Hematopoietic multipotent progenitor cell (in vitro differentiated cells): ENCODE measurements around the gene ADGRG3. TPM values are rescaled to one million over a fixed set of nuclear protein-coding genes. Genes with fewer than 3 reads are reported as not detected.
A peak's percentile ranks its signal among the peaks of the same experiment; 100 is the strongest.

ENCODE experiments used
- DNase-seq, 3 donors: peaks; one replicate each; pipeline ENCODE4 v3.0.0-alpha.2; 2011 to 2015; ENCODE audit warnings: low read depth in 2 of 3, low spot score in 2 of 3
- total RNA-seq: library from RNA; depleted of rRNA; stranded (reverse); fragments of >200 nt; gene quantifications from one replicate; pipeline ENCODE4 v1.2.3, GENCODE V29; 2012

Gene ADGRG3
- total RNA-seq, 1 donor = 2.7 TPM

DNA sequence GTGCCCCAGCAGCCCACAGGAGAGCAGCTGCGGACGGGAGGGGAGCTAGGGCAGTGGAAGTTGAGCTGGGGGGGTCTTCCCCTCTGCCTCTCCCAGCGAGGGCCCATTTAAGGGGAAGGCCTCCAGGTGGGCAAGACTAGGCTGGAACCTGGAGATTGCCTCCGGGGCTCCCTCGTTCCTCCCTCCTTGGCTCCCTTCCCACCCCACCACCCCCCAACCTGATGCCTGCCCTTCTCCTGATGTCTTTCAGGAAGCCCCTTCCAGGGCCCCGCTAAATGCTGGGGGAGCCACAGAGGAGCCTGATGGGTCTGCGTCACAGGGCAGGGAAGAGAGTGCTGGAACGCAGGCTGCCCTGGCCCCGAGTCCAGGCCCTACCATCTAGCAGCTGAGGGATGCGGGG, 22.9 kb upstream of the ADGRG3 start:
- no peak for DNase-seq

DNA sequence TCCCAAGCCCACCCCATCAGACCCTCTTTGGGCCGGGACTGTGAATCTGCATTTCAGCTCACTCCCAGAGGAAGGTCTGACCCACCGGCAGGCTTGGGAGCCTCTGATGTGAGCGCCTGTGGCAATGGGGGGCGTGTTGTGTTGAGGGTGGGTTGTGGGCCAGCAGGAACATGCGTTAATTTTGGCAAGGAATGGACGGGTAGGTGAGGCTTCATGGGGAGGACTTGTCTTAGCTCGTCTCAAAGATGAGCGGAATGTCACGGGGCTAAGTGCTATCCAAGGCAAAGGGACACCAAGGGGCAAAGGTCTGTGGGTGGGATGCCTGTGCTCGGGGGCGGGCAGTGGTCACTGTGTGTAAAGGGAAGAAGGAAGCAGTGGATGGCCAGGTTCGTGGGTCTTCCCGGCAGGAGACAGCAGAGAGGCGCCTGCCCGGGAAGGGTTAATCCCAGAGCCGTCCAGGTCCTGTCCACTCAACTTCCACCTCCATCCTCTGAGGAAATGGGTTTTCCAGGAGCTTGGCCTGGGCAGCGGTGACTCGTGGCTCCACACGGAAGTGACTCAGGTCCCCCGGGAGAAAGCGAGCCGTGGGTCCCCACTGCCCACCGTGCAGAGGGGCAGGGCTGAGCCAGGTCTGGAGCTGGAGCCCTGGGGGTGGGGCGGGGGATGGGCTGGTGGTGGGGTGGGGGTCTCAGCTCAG, 22.3 kb upstream of the ADGRG3 start:
- DNase-seq = no peak

DNA sequence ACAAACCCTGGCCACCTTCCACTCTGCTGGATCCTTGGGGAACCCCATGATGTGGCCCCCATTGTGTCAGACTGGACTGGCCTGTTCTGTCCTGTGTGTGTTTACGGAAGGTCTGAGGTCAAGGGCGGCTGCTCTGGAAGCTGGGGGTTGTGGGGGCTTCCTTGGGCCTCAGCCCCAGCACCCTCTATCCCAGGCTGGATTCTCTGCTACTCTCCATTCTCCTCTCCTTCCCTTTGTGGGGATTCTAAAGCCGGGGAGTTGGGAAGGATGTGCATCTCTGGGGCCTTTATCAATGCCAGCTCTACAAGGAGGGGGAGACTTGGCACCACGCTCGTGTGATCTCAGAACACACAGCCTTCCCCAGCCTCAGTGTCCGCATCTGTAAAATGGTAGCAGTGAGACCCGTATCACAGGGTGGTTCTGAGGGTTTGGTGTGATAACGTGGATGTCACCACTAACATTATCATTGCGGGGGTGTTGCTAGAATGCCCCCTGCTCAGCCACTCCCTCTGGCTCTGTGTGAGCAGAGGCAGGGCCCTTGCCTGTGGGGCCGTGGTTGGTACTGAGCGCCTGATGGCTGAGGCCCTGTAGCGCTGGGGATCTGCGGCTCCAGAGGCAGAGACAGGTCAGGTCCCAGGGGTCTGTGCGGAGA, 21.6 kb upstream of the ADGRG3 start:
- peak in 1 of 3 donors; percentile 58 for DNase-seq

DNA sequence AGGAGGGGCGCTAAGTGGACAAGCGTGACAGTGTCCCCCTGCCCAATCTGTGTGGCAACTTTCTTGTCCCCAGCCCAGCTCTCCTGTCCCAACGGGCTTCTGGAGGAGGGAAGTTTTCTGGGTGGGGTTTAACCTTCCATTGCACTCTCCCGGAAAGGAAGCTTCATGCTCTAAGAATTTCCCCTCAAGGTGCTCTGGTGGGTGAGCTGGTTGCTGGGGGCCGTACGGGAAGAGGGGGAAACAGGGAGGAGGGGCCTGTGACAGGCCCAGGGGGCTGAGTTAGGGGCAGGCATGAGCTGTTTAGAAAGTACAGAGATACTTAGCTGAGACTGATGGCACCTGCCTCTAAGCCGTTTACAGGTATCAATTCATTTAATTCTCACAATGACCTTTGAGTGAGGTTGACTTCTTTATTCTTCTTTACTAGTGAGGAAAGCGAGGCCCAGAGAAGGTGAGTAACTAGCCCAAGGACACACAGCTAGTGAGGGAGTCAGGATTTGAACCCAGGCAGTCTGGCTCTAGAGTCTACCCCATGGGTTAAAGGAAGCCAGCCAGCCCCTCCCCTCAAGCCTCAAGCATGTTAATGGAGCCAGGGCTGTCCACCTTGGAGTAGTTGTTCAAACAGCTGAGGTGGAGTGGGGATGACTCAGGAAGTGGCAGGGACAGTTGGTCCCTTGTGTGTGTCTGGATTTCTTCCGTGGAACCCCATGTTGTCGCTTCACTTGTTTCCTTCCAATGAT, 20.8 kb upstream of the ADGRG3 start:
- no peak for DNase-seq

DNA sequence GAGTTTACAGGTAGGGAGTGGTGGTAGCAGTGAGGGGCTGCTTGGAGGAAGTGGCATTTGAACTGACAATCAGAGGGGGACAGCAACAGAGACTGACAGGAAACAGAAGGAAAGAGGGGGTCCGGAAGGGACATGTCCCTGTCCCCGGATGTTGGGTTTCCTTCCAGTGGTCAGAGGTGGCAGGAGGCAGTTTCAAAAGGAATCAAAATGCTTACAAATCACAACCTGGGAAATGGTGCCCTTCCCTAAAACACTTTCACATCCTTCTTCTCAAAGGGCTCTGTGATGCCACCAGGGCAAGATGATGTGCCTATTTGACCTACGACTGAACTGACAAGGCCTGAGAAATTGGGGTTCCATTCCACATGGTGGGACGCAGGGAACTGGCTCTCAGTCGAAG, 20.0 kb upstream of the ADGRG3 start:
- DNase-seq = peak in 1 of 3 donors; percentile 46

DNA sequence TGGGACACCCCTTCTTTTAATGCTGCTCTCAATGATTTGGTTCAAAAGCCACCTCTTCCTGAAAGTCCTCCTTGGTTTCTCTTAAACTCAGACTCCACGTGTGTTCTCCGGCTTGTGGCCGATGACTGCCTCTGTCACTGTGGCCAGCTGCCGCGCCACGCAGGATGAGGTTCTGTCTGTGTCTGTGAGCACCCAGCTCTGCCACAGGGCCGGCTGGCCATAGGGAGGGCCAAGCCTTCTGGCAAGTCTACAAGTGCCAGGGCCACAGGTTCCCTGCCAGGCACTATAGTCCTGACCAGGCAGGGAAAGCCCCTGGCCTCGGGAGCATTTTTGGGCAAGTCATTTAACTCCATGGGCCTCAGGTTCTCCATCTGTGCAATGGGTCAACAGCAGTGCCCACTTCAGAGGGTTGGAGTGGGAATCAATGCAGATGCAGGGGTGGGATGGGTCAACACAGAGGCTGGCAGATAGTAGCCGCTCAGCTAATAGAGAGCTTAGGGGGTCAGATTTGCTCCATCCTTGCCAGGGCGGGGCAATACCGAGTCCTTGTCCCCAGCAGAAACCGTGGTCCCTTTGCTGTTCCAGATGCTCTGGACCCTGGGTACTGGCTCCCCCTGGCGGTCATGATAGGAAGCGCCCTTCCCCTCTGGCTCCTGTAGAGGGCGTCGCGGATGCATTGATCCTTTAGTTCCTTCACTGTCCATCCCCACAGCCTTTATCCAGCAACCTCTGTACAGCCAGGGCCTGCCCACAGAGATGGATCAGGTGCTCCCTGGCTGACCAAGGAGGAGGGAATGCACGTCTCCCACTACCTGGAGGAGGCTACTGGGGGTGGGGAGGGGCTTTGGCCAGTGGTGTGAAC, 19.3 kb upstream of the ADGRG3 start:
- peak; percentile 60 to 91 (median 72) for DNase-seq

DNA sequence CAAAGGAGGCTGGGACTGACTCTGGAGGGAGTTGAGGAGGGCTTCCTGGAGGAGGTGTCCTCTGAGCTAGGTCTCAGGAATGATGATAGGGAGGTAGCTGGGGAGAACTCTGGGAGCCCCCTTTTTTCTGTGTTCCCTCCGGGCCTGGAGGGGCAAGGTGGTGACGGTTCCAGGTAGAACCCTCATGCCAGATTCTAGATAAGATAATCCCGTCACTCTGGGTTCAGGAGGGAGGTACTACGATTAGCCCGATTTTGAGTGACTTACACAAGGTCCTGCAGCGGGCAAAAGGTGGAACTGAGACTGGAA, 18.7 kb upstream of the ADGRG3 start:
- no peak for DNase-seq

DNA sequence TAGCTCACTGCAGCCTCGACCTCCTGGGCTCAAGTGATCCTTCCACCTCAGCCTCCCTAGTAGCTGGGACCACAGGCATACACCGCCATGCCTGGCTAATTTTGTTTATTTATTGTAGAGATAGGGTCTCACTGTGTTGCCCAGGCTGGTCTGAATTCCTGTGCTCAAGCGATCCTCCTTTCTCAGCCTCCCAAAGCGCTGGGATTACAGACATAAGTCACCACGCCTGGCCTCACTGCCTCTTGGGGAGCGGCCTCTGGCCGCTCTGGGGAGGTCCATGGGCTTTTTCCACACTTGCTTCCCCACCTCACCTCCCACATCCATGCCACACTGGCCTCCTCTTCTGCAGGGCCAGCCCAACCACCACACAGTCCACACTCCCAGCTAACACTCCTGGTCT, 18.3 kb upstream of the ADGRG3 start:
- no peak for DNase-seq

DNA sequence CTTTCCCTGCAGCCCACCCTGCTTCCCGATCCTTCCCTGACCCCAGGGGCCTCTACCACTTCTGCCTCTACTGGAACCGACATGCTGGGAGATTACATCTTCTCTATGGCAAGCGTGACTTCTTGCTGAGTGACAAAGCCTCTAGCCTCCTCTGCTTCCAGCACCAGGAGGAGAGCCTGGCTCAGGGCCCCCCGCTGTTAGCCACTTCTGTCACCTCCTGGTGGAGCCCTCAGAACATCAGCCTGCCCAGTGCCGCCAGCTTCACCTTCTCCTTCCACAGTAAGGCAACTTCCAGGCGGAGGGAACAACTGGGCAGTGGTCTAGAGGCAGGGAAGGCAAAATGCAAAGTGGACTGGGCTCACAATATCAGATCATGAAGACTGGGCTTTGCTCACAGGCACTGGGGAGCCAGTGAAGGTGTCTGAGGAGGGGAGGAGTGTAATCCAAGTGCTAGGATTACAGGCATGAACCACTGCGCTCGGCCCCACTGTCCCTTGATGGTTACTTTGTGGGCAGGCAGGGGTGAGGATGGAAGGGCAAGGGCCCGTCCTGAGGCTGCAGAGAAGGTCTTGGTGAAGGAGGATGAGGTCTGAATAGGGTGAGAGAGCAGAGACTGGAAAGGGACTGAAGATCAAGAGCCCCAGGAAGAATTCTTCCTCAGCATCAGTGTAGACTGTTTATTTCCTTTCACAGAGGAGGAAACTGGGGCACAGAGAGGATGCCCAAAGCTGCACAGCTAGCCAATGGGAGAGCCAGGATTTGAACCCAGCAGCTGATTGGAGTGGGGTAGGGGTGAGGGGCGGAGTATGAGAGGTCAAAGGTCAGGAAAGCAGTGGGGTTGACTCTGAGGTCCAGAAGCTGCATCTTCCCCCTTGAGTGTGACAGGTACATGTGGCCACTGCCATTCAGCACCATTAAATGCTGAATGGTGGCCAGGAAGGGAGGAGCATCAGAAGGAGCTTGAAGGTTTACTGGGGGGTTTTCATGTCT, 16.5 kb upstream of the ADGRG3 start:
- no peak for DNase-seq

DNA sequence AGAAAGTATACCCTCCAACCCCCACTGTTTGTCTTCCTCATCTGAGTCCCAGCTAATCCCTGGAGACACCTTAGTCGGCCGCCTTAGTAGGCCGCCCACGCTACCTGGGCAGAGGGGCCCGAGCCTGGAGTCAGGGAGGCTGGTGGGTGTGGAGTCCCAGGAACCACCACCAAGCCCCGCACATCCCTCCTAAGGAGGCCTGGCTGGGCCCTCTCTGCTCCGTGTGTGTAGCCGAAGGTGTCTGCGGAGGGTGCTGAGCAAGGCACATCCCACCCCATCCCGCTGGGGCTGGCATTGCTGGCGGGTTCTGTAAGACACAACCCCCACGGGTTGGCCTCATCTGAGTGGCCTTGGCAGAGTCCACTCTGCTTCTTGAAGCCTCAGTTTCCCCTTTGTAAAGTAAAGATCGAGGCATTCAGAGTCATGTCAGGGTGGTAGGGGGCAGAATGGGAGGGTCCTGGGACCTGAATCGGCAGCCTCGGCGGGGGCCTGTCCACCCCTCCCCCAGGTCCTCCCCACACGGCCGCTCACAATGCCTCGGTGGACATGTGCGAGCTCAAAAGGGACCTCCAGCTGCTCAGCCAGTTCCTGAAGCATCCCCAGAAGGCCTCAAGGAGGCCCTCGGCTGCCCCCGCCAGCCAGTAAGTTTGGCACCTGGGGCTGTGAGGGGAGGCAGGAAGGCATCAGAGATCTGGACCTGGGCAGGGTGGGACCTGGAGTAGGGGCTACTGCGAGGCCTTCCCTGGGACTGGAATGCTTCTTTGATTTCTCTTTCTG, 15.2 kb upstream of the ADGRG3 start:
- no peak for DNase-seq

DNA sequence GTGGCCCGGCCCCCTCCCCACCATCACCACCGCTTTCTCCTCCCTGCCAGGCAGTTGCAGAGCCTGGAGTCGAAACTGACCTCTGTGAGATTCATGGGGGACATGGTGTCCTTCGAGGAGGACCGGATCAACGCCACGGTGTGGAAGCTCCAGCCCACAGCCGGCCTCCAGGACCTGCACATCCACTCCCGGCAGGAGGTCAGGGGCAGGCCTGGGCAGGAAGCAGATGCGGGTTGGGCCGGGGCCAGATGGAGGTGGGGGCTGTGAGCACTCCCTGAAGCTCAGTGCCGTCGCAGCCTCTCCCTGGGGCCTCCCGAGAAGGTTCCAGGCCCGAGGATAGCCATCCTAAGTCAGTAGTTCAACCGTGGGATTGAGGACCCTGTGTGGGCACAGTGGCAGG, 14.2 kb upstream of the ADGRG3 start:
- peak in 1 of 3 donors; percentile 51 for DNase-seq

DNA sequence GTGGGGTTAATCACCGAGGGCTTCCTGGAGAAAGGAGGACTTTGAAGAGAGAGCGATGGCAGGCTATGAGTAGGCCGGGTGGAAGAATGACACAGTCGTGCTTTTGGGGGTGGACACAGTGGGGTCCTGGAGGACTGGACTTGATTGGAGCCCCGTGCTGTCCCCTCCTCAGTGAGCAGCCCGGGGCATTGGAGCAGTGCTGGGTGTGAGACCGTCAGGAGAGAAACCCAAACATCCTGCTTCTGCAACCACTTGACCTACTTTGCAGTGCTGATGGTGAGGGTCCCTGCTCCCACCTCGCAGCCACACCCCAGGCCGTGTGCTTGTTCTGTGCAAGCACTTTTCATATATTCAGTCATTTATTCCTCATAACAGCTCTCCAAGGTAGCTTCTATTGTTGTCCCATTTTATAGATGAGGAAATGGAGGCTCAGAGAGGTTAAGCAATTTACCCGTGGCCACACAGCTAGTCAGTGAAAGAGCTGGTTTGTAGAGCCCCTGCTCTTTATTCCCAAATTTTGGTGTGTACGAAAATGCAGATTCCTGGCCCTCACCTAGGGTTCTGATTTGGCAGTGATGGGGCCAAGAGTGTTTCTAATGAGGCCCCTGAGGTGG, 11.7 kb upstream of the ADGRG3 start:
- DNase-seq = no peak

DNA sequence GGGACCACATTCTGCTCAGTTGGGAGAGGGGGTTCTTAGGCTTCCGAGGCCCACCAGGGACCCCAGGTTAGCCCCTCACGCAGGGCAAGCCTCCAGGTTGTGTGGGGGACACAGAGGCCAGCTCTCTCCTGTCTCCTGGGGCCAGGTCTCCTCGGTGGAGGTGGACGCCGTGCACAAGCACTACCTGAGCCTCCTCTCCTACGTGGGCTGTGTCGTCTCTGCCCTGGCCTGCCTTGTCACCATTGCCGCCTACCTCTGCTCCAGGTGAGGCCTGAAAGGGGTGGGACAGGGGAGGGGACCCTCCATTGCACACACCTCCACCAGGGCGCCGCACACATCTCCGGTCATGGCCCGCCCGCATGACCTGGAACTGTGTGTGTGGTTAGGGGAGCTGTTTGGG, 10.9 kb upstream of the ADGRG3 start:
- DNase-seq = no peak

DNA sequence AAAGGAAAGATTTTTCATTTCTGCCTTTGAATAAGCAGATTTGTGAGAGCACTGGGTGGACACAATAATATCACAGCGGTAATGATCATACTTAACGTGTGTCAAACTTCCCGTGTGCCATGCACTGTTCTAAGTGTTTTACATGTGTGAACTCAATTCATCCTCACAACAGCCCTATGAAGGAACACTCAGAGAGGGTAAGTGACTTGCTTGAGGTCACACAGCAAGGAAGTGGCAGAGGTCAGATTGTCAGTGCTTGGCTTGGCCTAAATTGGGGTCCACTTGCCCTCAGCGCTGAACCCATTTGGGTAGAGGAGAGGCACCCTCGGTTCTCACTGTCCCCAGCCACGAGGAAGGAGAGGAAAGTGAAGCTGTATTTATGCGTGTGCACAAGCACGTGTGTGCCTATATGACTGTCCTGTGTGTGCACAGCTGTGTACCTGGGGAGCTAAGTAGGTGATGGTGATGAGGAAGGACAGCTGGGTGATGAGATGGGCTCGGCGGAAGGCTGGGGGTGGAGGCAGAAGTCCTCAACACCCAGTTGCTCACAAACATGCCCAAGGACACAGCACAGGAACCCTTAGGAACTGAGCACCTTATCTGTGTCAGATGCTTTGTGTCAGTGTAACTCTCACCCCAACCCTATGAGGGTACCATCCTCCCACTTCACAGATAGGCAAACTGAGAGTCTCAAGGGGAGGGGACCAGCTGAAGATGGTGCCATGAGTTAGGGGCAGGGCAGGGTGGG, 9.8 kb upstream of the ADGRG3 start:
- DNase-seq = no peak

DNA sequence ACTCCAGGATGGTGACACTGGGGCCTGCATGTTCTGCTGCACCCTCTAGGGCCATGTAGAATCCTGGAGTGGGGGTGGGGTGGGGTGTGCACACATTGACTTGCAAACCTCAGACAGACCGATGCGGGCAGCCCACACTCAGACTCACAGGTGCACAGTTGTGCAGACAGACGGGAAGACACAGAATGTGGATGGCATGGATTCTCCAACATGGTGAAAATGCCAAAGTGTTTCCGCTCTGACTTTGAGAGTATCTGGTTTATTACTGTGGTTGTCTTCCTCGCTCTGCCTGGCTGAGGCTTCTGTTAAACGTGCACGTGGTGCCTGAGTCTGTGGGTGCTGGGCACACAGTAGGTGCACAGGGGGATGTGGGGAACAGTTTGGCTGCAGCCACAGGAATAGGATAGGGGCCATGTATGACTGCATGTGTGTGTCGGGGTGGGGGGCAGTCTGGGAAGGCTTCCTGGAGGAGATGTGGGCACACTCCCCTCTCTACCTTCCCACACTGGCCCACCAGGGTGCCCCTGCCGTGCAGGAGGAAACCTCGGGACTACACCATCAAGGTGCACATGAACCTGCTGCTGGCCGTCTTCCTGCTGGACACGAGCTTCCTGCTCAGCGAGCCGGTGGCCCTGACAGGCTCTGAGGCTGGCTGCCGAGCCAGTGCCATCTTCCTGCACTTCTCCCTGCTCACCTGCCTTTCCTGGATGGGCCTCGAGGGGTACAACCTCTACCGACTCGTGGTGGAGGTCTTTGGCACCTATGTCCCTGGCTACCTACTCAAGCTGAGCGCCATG, 9.0 kb upstream of the ADGRG3 start:
- DNase-seq = no peak

DNA sequence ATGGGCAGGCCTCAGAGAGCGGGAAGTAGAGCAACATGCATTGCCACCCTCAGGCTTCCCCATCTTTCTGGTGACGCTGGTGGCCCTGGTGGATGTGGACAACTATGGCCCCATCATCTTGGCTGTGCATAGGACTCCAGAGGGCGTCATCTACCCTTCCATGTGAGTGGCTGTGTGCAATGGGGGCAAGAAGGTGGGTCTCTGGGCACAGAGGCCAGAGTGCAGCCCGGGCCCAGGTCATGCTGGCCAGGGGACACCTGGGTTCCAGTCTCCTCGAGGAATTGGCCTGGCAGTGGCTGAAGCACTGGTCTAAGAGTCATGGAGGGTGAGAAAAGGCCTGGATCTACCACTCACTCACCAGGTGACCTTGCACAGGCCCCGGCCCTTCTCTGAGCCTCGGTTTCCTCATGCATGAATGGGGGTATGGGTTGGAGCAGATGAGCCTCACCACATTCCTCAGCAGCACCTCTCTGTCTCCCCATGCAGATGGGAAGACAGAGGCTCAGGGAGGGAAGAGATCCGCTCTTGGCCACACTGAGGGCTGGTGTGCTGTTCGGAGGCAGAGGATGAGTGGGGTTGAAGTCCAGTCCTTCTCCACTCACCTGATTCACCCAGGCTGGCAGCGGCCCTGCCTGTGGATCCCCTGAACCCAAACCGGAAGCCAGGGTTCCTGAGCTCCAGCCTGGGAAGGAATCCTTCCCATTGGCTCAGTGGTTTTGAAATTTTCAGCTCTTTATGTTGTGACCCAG, 7.2 kb upstream of the ADGRG3 start:
- DNase-seq = no peak

DNA sequence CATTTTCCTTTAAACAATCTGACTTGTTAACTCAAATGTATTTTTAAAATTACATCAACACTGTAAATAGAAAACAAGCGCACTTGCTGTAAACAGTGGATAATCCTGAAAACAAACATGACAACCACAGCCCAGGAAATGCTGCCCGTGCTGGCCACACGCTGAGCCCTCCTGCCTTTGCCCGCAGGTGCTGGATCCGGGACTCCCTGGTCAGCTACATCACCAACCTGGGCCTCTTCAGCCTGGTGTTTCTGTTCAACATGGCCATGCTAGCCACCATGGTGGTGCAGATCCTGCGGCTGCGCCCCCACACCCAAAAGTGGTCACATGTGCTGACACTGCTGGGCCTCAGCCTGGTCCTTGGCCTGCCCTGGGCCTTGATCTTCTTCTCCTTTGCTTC, 6.6 kb upstream of the ADGRG3 start:
- no peak for DNase-seq
